ENCODE results near the gene CFAP100. TPM values are rescaled to one million over a fixed set of nuclear protein-coding genes. Genes with fewer than 3 reads are reported as not detected.

Gene CFAP100
- total RNA-seq, 4 donors from 2014 or later: not detected

GRCh38 chr3:126372413-126373145 lies 22.1 kb upstream of the CFAP100 start:
- DNase-seq: no peak
- Histone ChIP-seq H3K9me3 (no peaks in the 10 kb centered on the region), H3K4me3 (replicated peaks in 1 of 3) (no peak overlapping the region), H3K27ac (no peak overlapping the region), H3K27me3 (no peaks in the 10 kb centered on the region), H3K36me3 (no peaks in the 10 kb centered on the region), H3K4me1 (peaks cover 0 to 8% of the 10 kb centered on the region in 2 donors)
- intact Hi-C loops (cut with DNase I): no loop called here
- no peak for TF ChIP-seq POLR2A (IDR thresholded peaks at IDR 0.05)
- TF ChIP-seq CTCF (IDR thresholded peaks at IDR 0.05): no peak
- 84 to 88% methylated on average over 11 to 12 of the region's 12 CpGs for WGBS, 2 donors

- Histone ChIP-seq H3K4me3 (replicated peaks in 1 of 3) (no peak overlapping the region), H3K9me3 (no peaks in the 10 kb centered on the region), H3K36me3 (no peaks in the 10 kb centered on the region), H3K27ac (no peak overlapping the region), H3K27me3 (no peaks in the 10 kb centered on the region), H3K4me1 (peaks cover 0 to 8% of the 10 kb centered on the region in 2 donors)
- intact Hi-C loops (cut with DNase I): no loop called here
- TF ChIP-seq POLR2A (IDR thresholded peaks at IDR 0.05): no peak
- no peak for TF ChIP-seq CTCF (IDR thresholded peaks at IDR 0.05)
- DNase-seq: no peak
- 93 to 95% methylated on average over 4 of the region's 4 CpGs for WGBS, 2 donors
Observed at GRCh38 chr3:126373146-126373613, 21.5 kb upstream of the CFAP100 start.

- H3K9me3 ChIP-seq: no peaks in the 10 kb centered on the region
- 59 to 62% methylated on average over 21 of the region's 21 CpGs for WGBS, 2 donors
- H3K27me3 ChIP-seq: no peaks in the 10 kb centered on the region
- intact Hi-C loops (cut with DNase I): no loop called here
- peak overlapping the region in 1 of 3 donors; percentile 15 for H3K27ac ChIP-seq
- peak; percentile 70 to 74 for DNase-seq
- no peak overlapping the region for H3K4me3 ChIP-seq (replicated peaks in 1 of 3)
- no peaks in the 10 kb centered on the region for H3K36me3 ChIP-seq
- TF ChIP-seq CTCF (IDR thresholded peaks at IDR 0.05) (no peak), POLR2A (IDR thresholded peaks at IDR 0.05) (no peak)
- H3K4me1 ChIP-seq: peaks cover 0 to 8% of the 10 kb centered on the region in 2 donors
Observed at GRCh38 chr3:126373682-126374601, 20.8 kb upstream of the CFAP100 start.

GRCh38 chr3:126375835-126376331 lies 18.8 kb upstream of the CFAP100 start:
- no peaks in the 10 kb centered on the region for H3K36me3 ChIP-seq
- H3K4me1 ChIP-seq: peaks cover 0 to 8% of the 10 kb centered on the region in 2 donors
- H3K27me3 ChIP-seq: no peaks in the 10 kb centered on the region
- intact Hi-C loops (cut with DNase I): no loop called here
- 83% methylated on average over 2 to 8 of the region's 13 CpGs for WGBS, 2 donors
- no peak for DNase-seq
- no peak overlapping the region for H3K27ac ChIP-seq
- H3K4me3 ChIP-seq (replicated peaks in 1 of 3): no peak overlapping the region
- TF ChIP-seq CTCF (IDR thresholded peaks at IDR 0.05) (no peak), POLR2A (IDR thresholded peaks at IDR 0.05) (no peak)
- no peaks in the 10 kb centered on the region for H3K9me3 ChIP-seq

All from thyroid gland (tissue), 4 donors.